ENCODE measurements around the gene SLC35F4. TPM values are rescaled to one million over a fixed set of nuclear protein-coding genes. Genes with fewer than 3 reads are reported as not detected.
A peak's percentile ranks its signal among the peaks of the same experiment; 100 is the strongest.
"Not testable (repeated sequence)": the region's sequence is repeated elsewhere in the genome, so short reads cannot be mapped to it uniquely, and the experiment has no call there.

Gene SLC35F4
- total and polyA plus RNA-seq, 12 donors, result not detected

GRCh38 chr14:57864659-57865058 is 1.2 kb downstream of the SLC35F4 start:
- no peaks in the 10 kb centered on the region for H3K9me3 ChIP-seq
- no peak for ATAC-seq
- H3K27ac ChIP-seq, result no peak overlapping the region
- no peaks in the 10 kb centered on the region for H3K36me3 ChIP-seq
- intact Hi-C loops (cut with DNase I), result no loop called here
- TF ChIP-seq, protein P1, sequence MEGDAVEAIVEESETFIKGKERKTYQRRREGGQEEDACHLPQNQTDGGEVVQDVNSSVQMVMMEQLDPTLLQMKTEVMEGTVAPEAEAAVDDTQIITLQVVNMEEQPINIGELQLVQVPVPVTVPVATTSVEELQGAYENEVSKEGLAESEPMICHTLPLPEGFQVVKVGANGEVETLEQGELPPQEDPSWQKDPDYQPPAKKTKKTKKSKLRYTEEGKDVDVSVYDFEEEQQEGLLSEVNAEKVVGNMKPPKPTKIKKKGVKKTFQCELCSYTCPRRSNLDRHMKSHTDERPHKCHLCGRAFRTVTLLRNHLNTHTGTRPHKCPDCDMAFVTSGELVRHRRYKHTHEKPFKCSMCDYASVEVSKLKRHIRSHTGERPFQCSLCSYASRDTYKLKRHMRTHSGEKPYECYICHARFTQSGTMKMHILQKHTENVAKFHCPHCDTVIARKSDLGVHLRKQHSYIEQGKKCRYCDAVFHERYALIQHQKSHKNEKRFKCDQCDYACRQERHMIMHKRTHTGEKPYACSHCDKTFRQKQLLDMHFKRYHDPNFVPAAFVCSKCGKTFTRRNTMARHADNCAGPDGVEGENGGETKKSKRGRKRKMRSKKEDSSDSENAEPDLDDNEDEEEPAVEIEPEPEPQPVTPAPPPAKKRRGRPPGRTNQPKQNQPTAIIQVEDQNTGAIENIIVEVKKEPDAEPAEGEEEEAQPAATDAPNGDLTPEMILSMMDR (IDR thresholded peaks at IDR 0.05), result no peak
- DNase-seq, result no peak
- peaks cover 3 to 16% (median 8%) of the 10 kb centered on the region in 9 donors for H3K4me1 ChIP-seq
- 13 to 14% methylated on average over 20 of the region's 20 CpGs for WGBS, 2 donors
- peak overlapping the region in 1 of 10 donors; percentile 18 for H3K4me3 ChIP-seq
- peaks cover 14 to 75% (median 65%) of the 10 kb centered on the region in 7 donors for H3K27me3 ChIP-seq

- 59% methylated on average over 3 of the region's 3 CpGs for WGBS, 2 donors
- Histone ChIP-seq H3K27me3 (peaks cover 14 to 69% (median 63%) of the 10 kb centered on the region in 7 donors), H3K4me1 (peaks cover 3 to 16% (median 8%) of the 10 kb centered on the region in 9 donors), H3K4me3 (no peak overlapping the region), H3K36me3 (no peaks in the 10 kb centered on the region), H3K27ac (no peak overlapping the region), H3K9me3 (no peaks in the 10 kb centered on the region)
- intact Hi-C loops (cut with DNase I), result no loop called here
- ATAC-seq (no peak), DNase-seq (no peak)
- TF ChIP-seq, protein P1 (IDR thresholded peaks at IDR 0.05), result no peak
Observed at GRCh38 chr14:57863471-57863870, 2.4 kb downstream of the SLC35F4 start.

- H3K4me3 ChIP-seq; H3K27ac ChIP-seq; DNase-seq; H3K4me1 ChIP-seq; intact Hi-C loops (cut with DNase I); H3K9me3 ChIP-seq; ATAC-seq; H3K36me3 ChIP-seq: not testable (repeated sequence)
- 92 to 94% methylated on average over 2 of the region's 2 CpGs for whole genome bisulfite sequencing, 2 donors
- peaks cover 0 to 11% (median 0%) of the 10 kb centered on the region in 7 donors for H3K27me3 ChIP-seq
Observed at GRCh38 chr14:57855666-57856065, 10.2 kb downstream of the SLC35F4 start.

DNA sequence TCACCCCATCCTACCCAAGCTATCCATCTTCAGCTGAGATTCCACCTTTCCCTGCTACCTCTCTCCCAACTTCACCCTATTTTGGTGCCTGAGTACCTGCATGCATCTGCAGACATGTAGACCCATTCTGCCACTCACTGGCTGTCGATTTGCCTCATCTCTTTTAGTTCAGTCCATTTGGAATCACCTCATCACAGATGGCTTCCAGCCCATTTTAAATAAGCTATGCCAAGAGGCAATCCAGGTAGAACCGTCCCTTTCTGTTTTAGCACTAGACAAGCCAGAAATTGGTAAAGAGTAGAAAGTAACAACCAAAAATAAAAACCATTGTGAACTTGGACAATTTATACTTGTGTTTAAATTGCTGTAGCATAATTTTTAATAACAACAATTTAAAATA is 11.3 kb downstream of the SLC35F4 start:
- DNase-seq, result no peak
- Histone ChIP-seq H3K9me3 (peaks cover 0 to 9% (median 0%) of the 10 kb centered on the region in 11 donors), H3K4me1 (no peaks in the 10 kb centered on the region), H3K4me3 (no peak overlapping the region), H3K27ac (no peak overlapping the region), H3K27me3 (peaks cover 0 to 11% (median 0%) of the 10 kb centered on the region in 7 donors), H3K36me3 (no peaks in the 10 kb centered on the region)
- ATAC-seq, result no peak
- TF ChIP-seq, protein P1 (IDR thresholded peaks at IDR 0.05), result no peak
- 69 to 86% methylated on average over 2 of the region's 2 CpGs for WGBS, 2 donors
- intact Hi-C loops (cut with DNase I), result no loop called here

DNA sequence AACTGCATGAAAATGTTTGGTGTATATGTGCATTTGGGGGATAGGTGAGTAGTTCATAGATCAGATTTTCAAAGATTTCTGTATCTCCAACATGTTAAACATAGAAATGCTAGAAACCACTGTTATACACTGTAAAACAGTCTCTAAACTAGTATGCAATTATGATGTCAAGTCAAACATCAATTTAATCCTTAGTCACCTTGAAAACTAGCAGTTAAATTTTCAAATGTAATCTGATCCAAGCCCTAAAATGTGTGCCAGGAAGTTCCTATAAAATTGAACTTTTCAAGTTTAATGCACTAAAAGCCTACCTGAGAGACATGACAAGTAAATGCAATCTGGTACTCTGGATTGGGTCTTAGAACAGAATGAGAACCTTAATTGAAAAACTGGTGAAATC is 14.5 kb downstream of the SLC35F4 start:
- Histone ChIP-seq H3K4me1 (peaks cover 0 to 12% (median 0%) of the 10 kb centered on the region in 9 donors), H3K27ac (no peak overlapping the region), H3K9me3 (peaks cover 0 to 9% (median 0%) of the 10 kb centered on the region in 11 donors), H3K4me3 (no peak overlapping the region), H3K27me3 (peaks cover 0 to 11% (median 0%) of the 10 kb centered on the region in 7 donors), H3K36me3 (no peaks in the 10 kb centered on the region)
- intact Hi-C loops (cut with DNase I), result no loop called here
- TF ChIP-seq, protein P1 (IDR thresholded peaks at IDR 0.05), result no peak
- ATAC-seq (no peak), DNase-seq (no peak)

Data from heart right ventricle (tissue), 16 donors.